GM12864 (cell line): ENCODE measurements around the gene KCTD6.

Source experiments
- DNase-seq: peaks from one replicate; pipeline ENCODE4 v3.0.0-alpha.2; 2011; ENCODE audit warnings: low read depth
- H3K4me3 ChIP-seq: 2 replicates; pipeline ENCODE4 v1.5.1; 2011; ENCODE audit warnings: mild to moderate bottlenecking, low read depth, low read length, control low read depth
- TF ChIP-seq, protein P1 (sequence below): IDR thresholded peaks from 2 replicates; pipeline ENCODE4 v1.5.1; 2011; ENCODE audit warnings: low read depth, mild to moderate bottlenecking, moderate library complexity, low read length, control low read depth, inconsistent platforms; ENCODE audit errors: missing control alignments

Gene KCTD6

DNA sequence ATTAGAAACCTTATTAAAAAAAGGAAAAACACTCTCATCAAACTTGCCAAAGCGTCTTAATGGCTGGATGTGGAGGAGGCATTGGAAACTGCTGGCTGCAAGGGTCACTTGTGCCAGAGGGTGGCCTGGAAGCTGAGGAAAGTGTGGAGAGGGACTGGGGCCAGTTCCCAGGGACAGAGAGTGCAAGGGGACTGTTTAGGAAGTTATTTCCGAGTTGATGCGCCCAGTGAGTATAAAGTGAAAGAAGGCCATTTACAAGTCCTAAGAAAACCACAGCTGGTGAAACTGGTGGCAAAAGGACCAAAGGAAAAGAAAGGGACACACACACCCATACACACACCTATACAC, 7.2 kb upstream of the KCTD6 start:
- DNase-seq: no peak
- no peak overlapping the region for H3K4me3 ChIP-seq
- TF ChIP-seq, protein P1, sequence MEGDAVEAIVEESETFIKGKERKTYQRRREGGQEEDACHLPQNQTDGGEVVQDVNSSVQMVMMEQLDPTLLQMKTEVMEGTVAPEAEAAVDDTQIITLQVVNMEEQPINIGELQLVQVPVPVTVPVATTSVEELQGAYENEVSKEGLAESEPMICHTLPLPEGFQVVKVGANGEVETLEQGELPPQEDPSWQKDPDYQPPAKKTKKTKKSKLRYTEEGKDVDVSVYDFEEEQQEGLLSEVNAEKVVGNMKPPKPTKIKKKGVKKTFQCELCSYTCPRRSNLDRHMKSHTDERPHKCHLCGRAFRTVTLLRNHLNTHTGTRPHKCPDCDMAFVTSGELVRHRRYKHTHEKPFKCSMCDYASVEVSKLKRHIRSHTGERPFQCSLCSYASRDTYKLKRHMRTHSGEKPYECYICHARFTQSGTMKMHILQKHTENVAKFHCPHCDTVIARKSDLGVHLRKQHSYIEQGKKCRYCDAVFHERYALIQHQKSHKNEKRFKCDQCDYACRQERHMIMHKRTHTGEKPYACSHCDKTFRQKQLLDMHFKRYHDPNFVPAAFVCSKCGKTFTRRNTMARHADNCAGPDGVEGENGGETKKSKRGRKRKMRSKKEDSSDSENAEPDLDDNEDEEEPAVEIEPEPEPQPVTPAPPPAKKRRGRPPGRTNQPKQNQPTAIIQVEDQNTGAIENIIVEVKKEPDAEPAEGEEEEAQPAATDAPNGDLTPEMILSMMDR: no peak

DNA sequence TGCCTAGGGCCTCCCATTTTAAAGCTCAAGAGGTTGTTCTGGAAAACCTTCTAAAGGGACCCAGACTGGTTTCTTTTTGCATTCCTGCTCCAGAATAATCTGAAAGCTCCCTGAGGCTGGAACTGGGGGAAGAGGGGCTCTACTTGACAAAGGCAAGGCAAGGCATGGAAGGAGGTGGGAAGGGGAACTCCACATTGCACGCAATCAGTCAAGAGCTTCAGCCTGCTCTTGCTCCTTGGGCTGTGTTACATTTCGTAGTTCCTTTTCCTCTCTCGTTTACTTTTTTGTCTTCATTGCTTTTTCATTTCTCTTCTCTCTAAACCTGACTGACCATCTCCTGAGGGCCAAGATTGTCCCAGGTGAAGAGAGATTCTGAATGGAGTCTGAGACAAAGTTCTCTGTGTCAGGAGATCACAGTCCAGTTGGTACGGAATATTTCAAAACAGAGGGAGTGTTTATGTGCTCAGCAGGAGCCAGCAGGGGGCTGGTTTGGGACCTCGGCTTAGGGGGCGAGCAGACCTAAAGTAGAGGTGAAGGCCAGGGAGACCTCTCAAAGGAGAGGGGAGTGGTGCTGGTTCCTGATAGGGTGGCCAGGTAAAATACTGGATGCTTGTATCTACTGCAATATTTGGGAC, 6.0 kb upstream of the KCTD6 start:
- H3K4me3 ChIP-seq: no peak overlapping the region
- TF ChIP-seq, protein P1: no peak
- no peak for DNase-seq

DNA sequence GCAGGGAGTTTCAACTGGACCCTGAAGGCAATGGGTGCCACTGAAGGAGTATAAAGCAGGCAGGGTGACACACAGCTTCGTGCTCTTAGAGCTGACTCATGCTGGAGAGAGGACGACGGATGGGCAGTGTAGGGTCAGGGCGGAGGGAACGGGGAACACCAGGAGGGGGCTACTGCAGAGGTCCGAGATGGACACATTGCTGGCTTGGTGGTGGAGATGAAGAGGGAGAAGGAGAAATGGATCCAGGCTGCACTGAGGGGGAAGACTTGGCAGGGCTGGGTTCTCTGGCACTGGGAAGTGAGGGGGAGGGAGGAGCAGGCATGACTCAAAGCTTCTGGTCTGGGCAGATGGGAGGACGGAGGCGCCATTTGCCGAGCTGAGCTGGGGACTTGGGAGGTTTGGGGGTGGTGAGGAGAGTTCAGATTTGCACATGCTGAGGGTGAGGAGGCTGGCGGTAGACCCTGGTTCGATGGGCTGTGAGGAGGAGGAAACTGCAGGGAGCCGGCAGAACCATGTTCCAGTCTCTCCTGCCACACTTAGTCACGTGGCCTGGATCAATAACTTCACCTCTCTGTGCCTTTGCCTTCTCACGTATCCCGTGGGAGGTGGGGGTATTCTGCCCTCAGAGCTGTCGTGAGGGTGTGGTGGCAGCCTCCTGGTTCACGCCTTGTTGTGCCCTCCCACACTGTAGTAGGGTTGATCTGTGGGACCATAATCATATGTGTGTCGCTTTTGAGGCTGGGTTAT, 4.6 kb upstream of the KCTD6 start:
- H3K4me3 ChIP-seq: no peak overlapping the region
- TF ChIP-seq, protein P1: no peak
- no peak for DNase-seq

DNA sequence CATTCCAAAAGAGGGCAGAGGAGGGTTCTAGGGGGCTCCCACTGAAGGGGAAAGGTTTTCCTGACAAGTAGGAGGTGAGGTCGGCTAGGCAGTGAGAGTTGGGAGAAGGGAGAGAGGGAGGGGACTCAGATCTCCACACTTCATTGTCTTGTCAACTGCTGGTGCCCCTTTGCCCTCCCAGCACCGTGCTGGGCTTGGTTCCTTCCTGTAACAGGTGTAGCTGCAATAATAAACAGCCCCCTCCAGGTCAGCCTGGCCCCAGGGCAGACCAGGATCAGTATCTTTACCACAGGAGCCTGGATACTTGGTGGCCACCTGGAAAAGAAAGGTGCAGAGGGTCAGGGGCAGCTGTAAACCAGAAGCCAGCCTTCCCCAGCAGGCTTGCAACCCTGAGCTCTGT, 2.9 kb upstream of the KCTD6 start:
- TF ChIP-seq, protein P1: no peak
- H3K4me3 ChIP-seq: no peak overlapping the region
- DNase-seq: no peak

DNA sequence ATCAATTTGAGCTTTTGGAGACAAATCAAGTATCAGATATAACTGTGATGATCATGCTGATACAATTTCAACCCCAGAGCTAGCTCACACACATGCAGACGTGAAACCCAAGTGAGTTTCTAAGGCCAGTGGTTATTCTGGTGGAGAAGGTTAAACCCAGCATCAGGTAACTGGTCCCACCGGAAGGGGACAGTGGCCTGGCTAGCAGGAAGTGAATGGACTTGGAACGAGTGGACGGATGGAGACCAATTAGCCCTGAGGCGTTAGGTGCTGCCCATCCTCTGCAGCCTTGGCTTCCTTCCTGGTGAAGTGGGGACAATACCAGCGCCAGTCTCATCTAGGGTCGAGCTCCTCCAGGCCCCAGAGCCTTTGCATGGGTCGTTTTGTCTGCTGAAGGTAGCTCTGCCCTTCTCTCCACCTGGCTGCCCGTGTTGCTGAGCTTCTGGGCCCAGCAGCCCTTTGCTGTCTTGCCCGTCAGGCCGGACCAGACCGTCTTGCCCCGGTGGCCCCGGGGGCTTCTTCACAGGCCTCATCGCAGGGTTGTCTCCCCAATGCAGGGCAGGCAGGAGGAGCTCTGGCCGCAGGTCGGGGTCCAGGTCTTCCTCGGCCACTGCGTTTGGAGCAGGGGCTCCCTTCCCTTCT, 915 bp upstream of the KCTD6 start:
- no peak overlapping the region for H3K4me3 ChIP-seq
- TF ChIP-seq, protein P1: no peak
- no peak for DNase-seq

DNA sequence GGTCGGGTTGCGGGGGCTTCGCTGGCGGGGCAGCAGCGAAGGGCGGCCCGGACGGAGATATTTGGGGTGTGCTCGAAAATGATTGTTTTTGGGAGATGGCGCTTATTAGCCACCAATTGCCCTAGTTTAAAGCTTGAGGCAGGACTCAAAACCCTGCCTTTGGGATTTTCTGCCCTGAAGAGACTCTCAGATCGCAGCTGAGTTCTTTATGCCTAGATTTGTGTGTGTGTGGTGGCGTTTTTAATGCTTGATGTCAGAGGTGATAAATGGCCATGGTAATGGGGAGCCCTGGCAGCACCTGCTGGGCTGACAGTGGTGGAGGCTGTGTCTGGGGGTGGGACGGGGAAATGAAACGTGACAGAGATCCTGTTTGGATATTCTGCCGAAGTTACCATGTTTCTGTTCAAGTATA, 604 bp downstream of the KCTD6 start:
- peak overlapping the region; percentile 91 for H3K4me3 ChIP-seq
- TF ChIP-seq, protein P1: no peak
- DNase-seq: no peak
